Measurements from ENCODE around the gene PAIP2B.

PAIP2B gene

DNA sequence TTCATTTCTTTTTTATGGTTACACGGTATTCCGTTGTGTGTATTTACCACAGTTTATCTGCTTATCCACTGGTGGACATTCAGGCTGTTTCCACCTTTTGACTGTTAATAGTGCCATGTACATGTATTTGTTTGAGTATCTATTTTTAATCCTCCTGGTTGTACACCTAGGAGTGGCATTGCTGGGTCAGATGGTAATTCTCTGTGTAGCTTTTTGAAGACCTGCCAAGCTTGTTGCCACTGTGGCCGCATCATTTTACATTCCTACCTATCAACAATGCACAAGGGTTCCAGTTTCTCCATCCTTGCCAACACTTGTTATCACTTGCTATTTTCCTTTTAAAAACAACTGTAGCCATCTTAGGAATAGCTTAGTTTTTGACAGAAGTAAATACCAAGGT lies 83.1 kb downstream of the PAIP2B start:
- TF ChIP-seq ZBTB7A (IDR thresholded peaks at IDR 0.05; ENCODE audit: low read depth) (no peak), CEBPB (IDR thresholded peaks at IDR 0.05) (no peak), TEAD4 (IDR thresholded peaks at IDR 0.05) (no peak), TCF12 (IDR thresholded peaks at IDR 0.05; ENCODE audit: low read depth) (no peak), NFIC (IDR thresholded peaks at IDR 0.05) (no peak), CREB1 (IDR thresholded peaks at IDR 0.05; ENCODE audit: low read depth) (no peak), FOXM1 (IDR thresholded peaks at IDR 0.05; ENCODE audit: borderline replicate concordance, low read depth) (no peak), RAD21 (IDR thresholded peaks at IDR 0.05; ENCODE audit: low read depth) (no peak), EGR1 (IDR thresholded peaks at IDR 0.05) (no peak), TAF1 (IDR thresholded peaks at IDR 0.05; ENCODE audit: low read depth) (no peak), YY1 (IDR thresholded peaks at IDR 0.05; ENCODE audit: low read depth) (no peak), EP300 (IDR thresholded peaks at IDR 0.05; ENCODE audit: borderline replicate concordance) (no peak)
- TF ChIP-seq, protein P1, sequence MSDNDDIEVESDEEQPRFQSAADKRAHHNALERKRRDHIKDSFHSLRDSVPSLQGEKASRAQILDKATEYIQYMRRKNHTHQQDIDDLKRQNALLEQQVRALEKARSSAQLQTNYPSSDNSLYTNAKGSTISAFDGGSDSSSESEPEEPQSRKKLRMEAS (IDR thresholded peaks at IDR 0.05): no peak
- TF ChIP-seq, protein P2, sequence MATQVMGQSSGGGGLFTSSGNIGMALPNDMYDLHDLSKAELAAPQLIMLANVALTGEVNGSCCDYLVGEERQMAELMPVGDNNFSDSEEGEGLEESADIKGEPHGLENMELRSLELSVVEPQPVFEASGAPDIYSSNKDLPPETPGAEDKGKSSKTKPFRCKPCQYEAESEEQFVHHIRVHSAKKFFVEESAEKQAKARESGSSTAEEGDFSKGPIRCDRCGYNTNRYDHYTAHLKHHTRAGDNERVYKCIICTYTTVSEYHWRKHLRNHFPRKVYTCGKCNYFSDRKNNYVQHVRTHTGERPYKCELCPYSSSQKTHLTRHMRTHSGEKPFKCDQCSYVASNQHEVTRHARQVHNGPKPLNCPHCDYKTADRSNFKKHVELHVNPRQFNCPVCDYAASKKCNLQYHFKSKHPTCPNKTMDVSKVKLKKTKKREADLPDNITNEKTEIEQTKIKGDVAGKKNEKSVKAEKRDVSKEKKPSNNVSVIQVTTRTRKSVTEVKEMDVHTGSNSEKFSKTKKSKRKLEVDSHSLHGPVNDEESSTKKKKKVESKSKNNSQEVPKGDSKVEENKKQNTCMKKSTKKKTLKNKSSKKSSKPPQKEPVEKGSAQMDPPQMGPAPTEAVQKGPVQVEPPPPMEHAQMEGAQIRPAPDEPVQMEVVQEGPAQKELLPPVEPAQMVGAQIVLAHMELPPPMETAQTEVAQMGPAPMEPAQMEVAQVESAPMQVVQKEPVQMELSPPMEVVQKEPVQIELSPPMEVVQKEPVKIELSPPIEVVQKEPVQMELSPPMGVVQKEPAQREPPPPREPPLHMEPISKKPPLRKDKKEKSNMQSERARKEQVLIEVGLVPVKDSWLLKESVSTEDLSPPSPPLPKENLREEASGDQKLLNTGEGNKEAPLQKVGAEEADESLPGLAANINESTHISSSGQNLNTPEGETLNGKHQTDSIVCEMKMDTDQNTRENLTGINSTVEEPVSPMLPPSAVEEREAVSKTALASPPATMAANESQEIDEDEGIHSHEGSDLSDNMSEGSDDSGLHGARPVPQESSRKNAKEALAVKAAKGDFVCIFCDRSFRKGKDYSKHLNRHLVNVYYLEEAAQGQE (IDR thresholded peaks at IDR 0.05; ENCODE audit: low read depth): no peak
- TF ChIP-seq, protein P3, sequence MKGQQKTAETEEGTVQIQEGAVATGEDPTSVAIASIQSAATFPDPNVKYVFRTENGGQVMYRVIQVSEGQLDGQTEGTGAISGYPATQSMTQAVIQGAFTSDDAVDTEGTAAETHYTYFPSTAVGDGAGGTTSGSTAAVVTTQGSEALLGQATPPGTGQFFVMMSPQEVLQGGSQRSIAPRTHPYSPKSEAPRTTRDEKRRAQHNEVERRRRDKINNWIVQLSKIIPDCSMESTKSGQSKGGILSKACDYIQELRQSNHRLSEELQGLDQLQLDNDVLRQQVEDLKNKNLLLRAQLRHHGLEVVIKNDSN (IDR thresholded peaks at IDR 0.05): no peak

DNA sequence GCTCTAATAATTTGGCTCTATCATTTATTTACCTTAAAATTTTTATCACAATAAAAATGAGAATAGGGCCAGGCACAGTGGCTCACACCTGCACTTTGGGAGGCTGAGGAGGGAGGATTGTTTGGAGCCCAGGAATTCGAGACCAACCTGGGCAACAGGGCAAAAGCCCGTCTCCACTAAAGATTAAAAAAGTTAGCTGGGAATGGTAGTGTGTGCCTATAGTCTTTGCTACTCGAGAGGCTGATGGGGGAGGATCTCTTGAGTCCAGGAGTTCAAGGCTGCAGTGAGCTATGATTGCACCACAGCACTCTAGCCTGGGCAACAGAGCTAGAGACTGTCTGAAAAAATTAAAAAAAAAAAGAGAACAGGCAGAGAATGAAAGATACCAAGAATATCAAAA lies 90.7 kb downstream of the PAIP2B start:
- no peak for TF ChIP-seq EGR1 (IDR thresholded peaks at IDR 0.05)
- no peak for TF ChIP-seq CEBPB (IDR thresholded peaks at IDR 0.05)
- TF ChIP-seq YY1 (IDR thresholded peaks at IDR 0.05; ENCODE audit: low read depth): no peak
- TF ChIP-seq, protein P2 (IDR thresholded peaks at IDR 0.05; ENCODE audit: low read depth): no peak
- no peak for TF ChIP-seq TCF12 (IDR thresholded peaks at IDR 0.05; ENCODE audit: low read depth)

DNA sequence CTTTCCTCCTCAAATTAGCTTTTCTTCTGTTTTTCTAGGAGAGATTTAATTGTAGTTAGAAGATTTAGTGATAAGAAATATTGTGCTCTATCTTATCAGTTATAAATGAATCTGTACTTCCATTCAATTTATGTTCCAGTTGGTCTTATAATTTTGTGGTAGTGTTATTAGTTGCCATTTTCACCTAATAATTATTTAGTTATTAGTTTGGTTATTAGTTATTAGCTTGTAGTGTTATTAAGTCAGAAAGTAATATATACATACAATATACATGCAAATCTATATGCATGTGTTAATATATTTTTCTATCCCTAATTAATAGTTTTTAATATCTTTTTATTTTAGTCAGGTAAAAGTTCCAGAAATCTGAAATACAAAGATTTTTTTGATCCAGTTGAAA lies 93.3 kb downstream of the PAIP2B start:
- TF ChIP-seq EGR1 (IDR thresholded peaks at IDR 0.05) (no peak), TEAD4 (IDR thresholded peaks at IDR 0.05) (no peak), YY1 (IDR thresholded peaks at IDR 0.05; ENCODE audit: low read depth) (no peak), RAD21 (IDR thresholded peaks at IDR 0.05; ENCODE audit: low read depth) (no peak), TAF1 (IDR thresholded peaks at IDR 0.05; ENCODE audit: low read depth) (no peak), CREB1 (IDR thresholded peaks at IDR 0.05; ENCODE audit: low read depth) (no peak), ZBTB7A (IDR thresholded peaks at IDR 0.05; ENCODE audit: low read depth) (no peak), EP300 (IDR thresholded peaks at IDR 0.05; ENCODE audit: borderline replicate concordance) (no peak)
- TF ChIP-seq, protein P2 (IDR thresholded peaks at IDR 0.05; ENCODE audit: low read depth): no peak
- TF ChIP-seq, protein P1 (IDR thresholded peaks at IDR 0.05): no peak

Measured in Ishikawa (cell line).